Thyroid gland (tissue), 4 donors: ENCODE data around the gene TMPRSS4. TPM values are rescaled to one million over a fixed set of nuclear protein-coding genes. Genes with fewer than 3 reads are reported as not detected.

ENCODE experiments used
- DNase-seq, 2 donors: peaks; one replicate each; pipeline ENCODE4 v3.0.0-alpha.2; 2019
- H3K27ac ChIP-seq, 3 donors: fragments of 200-600 bp; sonication (generic); 1 replicate in 2 of 3; 2 replicates in 1 of 3; pipeline ENCODE4 v1.5.1; 2016 to 2019; ENCODE audit warnings: mild to moderate bottlenecking in 1 of 3, moderate library complexity in 1 of 3
- H3K27me3 ChIP-seq: fragments of 200-600 bp; sonication (generic); one replicate; pipeline ENCODE4 v1.5.1; 2019
- H3K36me3 ChIP-seq, 2 donors: fragments of 200-600 bp; sonication (generic); one replicate each; pipeline ENCODE4 v1.5.1; 2016 to 2019
- H3K4me1 ChIP-seq, 2 donors: fragments of 200-600 bp; sonication (generic); one replicate each; pipeline ENCODE4 v1.5.1; 2017 to 2019
- H3K4me3 ChIP-seq, 3 donors: fragments of 200-600 bp; sonication (generic); replicated peaks in 1 of 3; 1 replicate in 2 of 3; 2 replicates in 1 of 3; pipeline ENCODE4 v1.5.1; 2016; ENCODE audit warnings: mild to moderate bottlenecking in 1 of 3
- H3K9me3 ChIP-seq: fragments of 200-600 bp; sonication (generic); one replicate; pipeline ENCODE4 v1.5.1; 2017
- POLR2A ChIP-seq, 2 donors: fragments of 450-650 bp; IDR thresholded peaks; one replicate each; pipeline ENCODE4 v1.6.1; 2017; ENCODE audit warnings: antibody characterized with exemption in 2 of 2, mild to moderate bottlenecking in 2 of 2, moderate library complexity in 1 of 2
- WGBS, 2 donors: methylation state at CpG; one replicate each; pipeline ENCODE4 v1.1.5; 2017; 5-methylcytosine and 5-hydroxymethylcytosine counted together
- intact Hi-C: fragments of 100-400 bp; cut with DNase I; formaldehyde crosslinking; loops from one replicate; pipeline ENCODE4 v1.15.1; 2023
- total RNA-seq, 4 donors: library from RNA; depleted of rRNA; stranded (reverse); fragments of >200 nt; gene quantifications; one replicate each; pipeline ENCODE4 v1.2.3, GENCODE V29; 2016
- TF ChIP-seq, protein P1 (sequence below), 6 experiments: fragments of 200-600 bp in 3 of 6; fragments of 450-650 bp in 3 of 6; sonication (generic) in 3 of 6; IDR thresholded peaks; one replicate each; pipeline ENCODE4 v1.5.1; 2016 to 2019; ENCODE audit warnings: antibody characterized with exemption in 6 of 6, mild to moderate bottlenecking in 2 of 6, inconsistent platforms in 1 of 6, moderate library complexity in 1 of 6

The TMPRSS4 gene
- total RNA-seq, 4 donors from 2014 or later, result 0.83 to 1.5 (median 1.1) TPM; not detected in 1

GRCh38 chr11:118073554-118073953 is 3.3 kb upstream of the TMPRSS4 start:
- no peaks in the 10 kb centered on the region for H3K36me3 ChIP-seq
- no peak overlapping the region for H3K4me3 ChIP-seq
- no peak overlapping the region for H3K27ac ChIP-seq
- intact Hi-C loops, result no loop called here
- no peaks in the 10 kb centered on the region for H3K9me3 ChIP-seq
- DNase-seq, result no peak
- H3K27me3 ChIP-seq, result no peaks in the 10 kb centered on the region
- TF ChIP-seq, protein P1, sequence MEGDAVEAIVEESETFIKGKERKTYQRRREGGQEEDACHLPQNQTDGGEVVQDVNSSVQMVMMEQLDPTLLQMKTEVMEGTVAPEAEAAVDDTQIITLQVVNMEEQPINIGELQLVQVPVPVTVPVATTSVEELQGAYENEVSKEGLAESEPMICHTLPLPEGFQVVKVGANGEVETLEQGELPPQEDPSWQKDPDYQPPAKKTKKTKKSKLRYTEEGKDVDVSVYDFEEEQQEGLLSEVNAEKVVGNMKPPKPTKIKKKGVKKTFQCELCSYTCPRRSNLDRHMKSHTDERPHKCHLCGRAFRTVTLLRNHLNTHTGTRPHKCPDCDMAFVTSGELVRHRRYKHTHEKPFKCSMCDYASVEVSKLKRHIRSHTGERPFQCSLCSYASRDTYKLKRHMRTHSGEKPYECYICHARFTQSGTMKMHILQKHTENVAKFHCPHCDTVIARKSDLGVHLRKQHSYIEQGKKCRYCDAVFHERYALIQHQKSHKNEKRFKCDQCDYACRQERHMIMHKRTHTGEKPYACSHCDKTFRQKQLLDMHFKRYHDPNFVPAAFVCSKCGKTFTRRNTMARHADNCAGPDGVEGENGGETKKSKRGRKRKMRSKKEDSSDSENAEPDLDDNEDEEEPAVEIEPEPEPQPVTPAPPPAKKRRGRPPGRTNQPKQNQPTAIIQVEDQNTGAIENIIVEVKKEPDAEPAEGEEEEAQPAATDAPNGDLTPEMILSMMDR (IDR thresholded peaks at IDR 0.05), result no peak
- TF ChIP-seq POLR2A (IDR thresholded peaks at IDR 0.05), result no peak
- WGBS, 2 donors, result 77 to 80% methylated on average over 3 to 9 of the region's 9 CpGs
- peaks cover 6 to 17% of the 10 kb centered on the region in 2 donors for H3K4me1 ChIP-seq

DNA sequence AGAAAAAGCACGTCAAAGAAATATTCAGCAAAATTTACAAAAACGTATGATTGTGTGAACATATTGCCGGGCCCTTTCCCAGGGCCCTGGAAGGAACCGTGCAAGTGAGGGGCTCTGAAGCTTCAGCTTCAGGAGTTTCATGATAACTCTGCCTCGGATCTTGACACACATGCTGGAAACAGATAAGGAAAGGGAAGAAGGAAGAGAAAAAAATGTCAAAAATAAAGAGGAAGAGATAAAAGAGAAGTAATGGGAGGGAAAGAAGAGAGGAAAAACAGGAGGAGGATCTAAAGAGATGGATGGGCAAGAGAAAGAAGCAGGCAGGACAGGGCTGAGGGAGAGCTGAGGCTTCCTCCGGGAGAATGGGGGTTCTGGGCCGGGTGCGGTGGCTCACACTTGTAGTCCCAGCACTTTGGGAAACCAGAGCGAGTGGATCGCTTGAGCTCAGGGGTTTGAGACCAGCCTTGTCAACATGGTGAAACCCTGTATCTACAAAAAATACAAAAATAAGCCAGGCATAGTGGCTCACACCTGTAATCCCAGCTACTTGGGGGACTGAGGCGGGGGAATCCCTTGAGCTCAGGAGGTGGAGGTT is 2.7 kb upstream of the TMPRSS4 start:
- no peaks in the 10 kb centered on the region for H3K36me3 ChIP-seq

DNA sequence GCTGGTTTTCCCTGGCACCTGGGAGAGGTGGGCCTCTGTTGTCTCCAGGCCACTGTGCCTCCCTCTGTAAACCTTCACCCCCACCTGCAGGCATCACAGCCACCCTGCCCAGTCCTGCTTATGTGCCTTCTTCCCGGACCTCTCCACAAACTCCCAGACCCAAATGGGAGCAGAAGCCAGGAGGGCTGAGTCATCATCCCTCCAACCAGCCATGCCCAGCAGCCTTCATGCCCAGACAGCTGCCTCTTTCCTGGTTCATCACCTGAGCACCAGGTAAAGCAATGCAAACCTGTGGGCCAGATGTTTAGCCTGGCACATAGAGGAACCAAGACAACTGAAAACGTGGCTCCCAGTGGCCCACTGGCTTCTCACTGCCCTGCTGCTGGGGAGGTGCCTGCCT is 2.1 kb upstream of the TMPRSS4 start:
- intact Hi-C loops, result no loop called here
- peaks cover 6 to 17% of the 10 kb centered on the region in 2 donors for H3K4me1 ChIP-seq
- no peaks in the 10 kb centered on the region for H3K9me3 ChIP-seq
- WGBS, 2 donors, result 50 to 74% methylated on average over 1 to 2 of the region's 2 CpGs
- peak in 1 of 2 donors; percentile 38 for DNase-seq
- H3K4me3 ChIP-seq, result no peak overlapping the region
- H3K27me3 ChIP-seq, result no peaks in the 10 kb centered on the region
- H3K36me3 ChIP-seq, result no peaks in the 10 kb centered on the region
- H3K27ac ChIP-seq, result peak overlapping the region in 1 of 3 donors; percentile 17
- no peak for TF ChIP-seq POLR2A (IDR thresholded peaks at IDR 0.05)
- TF ChIP-seq, protein P1 (IDR thresholded peaks at IDR 0.05), result no peak

More for the DNA sequence above, 2.7 kb upstream of the TMPRSS4 start:
- Histone ChIP-seq H3K4me3 (no peak overlapping the region), H3K4me1 (peaks cover 6 to 17% of the 10 kb centered on the region in 2 donors), H3K9me3 (no peaks in the 10 kb centered on the region), H3K27ac (no peak overlapping the region), H3K27me3 (no peaks in the 10 kb centered on the region)
- WGBS, 2 donors, result 88 to 89% methylated on average over 11 of the region's 11 CpGs
- DNase-seq, result no peak
- TF ChIP-seq, protein P1 (IDR thresholded peaks at IDR 0.05), result no peak
- TF ChIP-seq POLR2A (IDR thresholded peaks at IDR 0.05), result no peak
- intact Hi-C loops, result no loop called here

- Histone ChIP-seq H3K27me3 (no peaks in the 10 kb centered on the region), H3K4me3 (no peak overlapping the region), H3K4me1 (peaks cover 11 to 29% of the 10 kb centered on the region in 2 donors), H3K36me3 (no peaks in the 10 kb centered on the region), H3K27ac (no peak overlapping the region), H3K9me3 (no peaks in the 10 kb centered on the region)
- DNase-seq, result no peak
- 82 to 87% methylated on average over 5 of the region's 5 CpGs for whole genome bisulfite sequencing, 2 donors
- intact Hi-C loops, result no loop called here
- TF ChIP-seq, protein P1 (IDR thresholded peaks at IDR 0.05), result no peak
- no peak for TF ChIP-seq POLR2A (IDR thresholded peaks at IDR 0.05)
Observed at GRCh38 chr11:118078911-118079411, 2.1 kb downstream of the TMPRSS4 start.

GRCh38 chr11:118079491-118079890 is 2.6 kb downstream of the TMPRSS4 start:
- Histone ChIP-seq H3K9me3 (no peaks in the 10 kb centered on the region), H3K27me3 (no peaks in the 10 kb centered on the region), H3K4me1 (peaks cover 16 to 34% of the 10 kb centered on the region in 2 donors), H3K36me3 (no peaks in the 10 kb centered on the region), H3K4me3 (no peak overlapping the region), H3K27ac (no peak overlapping the region)
- DNase-seq, result no peak
- intact Hi-C loops, result no loop called here
- WGBS, 2 donors, result 87 to 100% methylated on average over 2 to 9 of the region's 10 CpGs
- TF ChIP-seq, protein P1 (IDR thresholded peaks at IDR 0.05), result no peak
- no peak for TF ChIP-seq POLR2A (IDR thresholded peaks at IDR 0.05)
